Body of pancreas (tissue), 4 donors: ENCODE data around the gene NOP16.

ENCODE experiments used
- CTCF ChIP-seq, 7 experiments: fragments of 450-650 bp in 4 of 7; fragments of 200-600 bp in 3 of 7; sonication (generic) in 3 of 7; IDR thresholded peaks; one replicate each; pipeline ENCODE4 v1.5.1; 2016 to 2019; ENCODE audit warnings: antibody characterized with exemption in 7 of 7
- POLR2A ChIP-seq, 3 donors: fragments of 450-650 bp; IDR thresholded peaks; one replicate each; pipeline ENCODE4 v1.6.1; 2016; ENCODE audit warnings: antibody characterized with exemption in 3 of 3, mild to moderate bottlenecking in 2 of 3

- peak in 4 of 7 experiments; percentile 26 to 54 (median 44) for TF ChIP-seq CTCF (IDR thresholded peaks at IDR 0.05)
- no peak for TF ChIP-seq POLR2A (IDR thresholded peaks at IDR 0.05)
These were observed at the start of gene NOP16, which contains the start of gene HIGD2A for GRCh38 chr5:176388444-176389134.
